ENCODE results near the gene AKAP11. TPM values are rescaled to one million over a fixed set of nuclear protein-coding genes. Genes with fewer than 3 reads are reported as not detected.

The AKAP11 gene
- total RNA-seq, 2 experiments from 2014 or later: 18.0 to 18.4 TPM

- no peak overlapping the region for H3K27ac ChIP-seq (ENCODE audit: low read depth in 1 of 2, low read length in 2 of 2)
- H3K36me3 ChIP-seq (ENCODE audit: insufficient read depth, low read length): peaks cover 8% of the 10 kb centered on the region
- Mint-ChIP-seq H3K4me1 (ENCODE audit: low read depth) (peaks cover 26% of the 10 kb centered on the region), H3K27ac (peak overlapping the region; percentile 43), H3K4me3 (no peak overlapping the region), H3K9me3 (no peaks in the 10 kb centered on the region), H3K36me3 (ENCODE audit: low read depth) (peaks cover 51% of the 10 kb centered on the region), H3K27me3 (no peaks in the 10 kb centered on the region)
- H3K9me3 ChIP-seq (ENCODE audit: control insufficient read depth in 1 of 2, insufficient read depth in 1 of 2, low read length in 2 of 2): no peaks in the 10 kb centered on the region
- DNase-seq (no peak), ATAC-seq (ENCODE audit: poor library complexity) (no peak)
- no peaks in the 10 kb centered on the region for H3K27me3 ChIP-seq (ENCODE audit: control insufficient read depth in 1 of 2, insufficient read depth in 2 of 2, low read length in 2 of 2)
- no peaks in the 10 kb centered on the region for H3K4me1 ChIP-seq (ENCODE audit: insufficient read depth, low read length)
- intact Hi-C loops (cut with DNase I, micrococcal nuclease): no loop called here
- CTCF ChIA-PET: no interaction called here
- H3K4me3 ChIP-seq (ENCODE audit: low read length): no peak overlapping the region
- no peak for TF ChIP-seq CTCF (IDR thresholded peaks at IDR 0.05)
- POLR2A ChIA-PET: no interaction called here
Measured at GRCh38 chr13:42320375-42320787, 48.4 kb downstream of the AKAP11 start.

GRCh38 chr13:42322806-42323205, 50.9 kb downstream of the AKAP11 start:
- Mint-ChIP-seq H3K27me3 (no peaks in the 10 kb centered on the region), H3K36me3 (ENCODE audit: low read depth) (peaks cover 29% of the 10 kb centered on the region), H3K27ac (peak overlapping the region; percentile 16), H3K9me3 (no peaks in the 10 kb centered on the region), H3K4me3 (no peak overlapping the region), H3K4me1 (ENCODE audit: low read depth) (peaks cover 20% of the 10 kb centered on the region)
- H3K4me1 ChIP-seq (ENCODE audit: insufficient read depth, low read length): no peaks in the 10 kb centered on the region
- H3K36me3 ChIP-seq (ENCODE audit: insufficient read depth, low read length): peaks cover 3% of the 10 kb centered on the region
- H3K27ac ChIP-seq (ENCODE audit: low read depth in 1 of 2, low read length in 2 of 2): no peak overlapping the region
- H3K4me3 ChIP-seq (ENCODE audit: low read length): no peak overlapping the region
- ChIA-PET CTCF (no interaction called here), POLR2A (no interaction called here)
- no peaks in the 10 kb centered on the region for H3K27me3 ChIP-seq (ENCODE audit: control insufficient read depth in 1 of 2, insufficient read depth in 2 of 2, low read length in 2 of 2)
- DNase-seq (no peak), ATAC-seq (ENCODE audit: poor library complexity) (no peak)
- no peak for TF ChIP-seq CTCF (IDR thresholded peaks at IDR 0.05)
- intact Hi-C loops (cut with DNase I, micrococcal nuclease): no loop called here
- no peaks in the 10 kb centered on the region for H3K9me3 ChIP-seq (ENCODE audit: control insufficient read depth in 1 of 2, insufficient read depth in 1 of 2, low read length in 2 of 2)

- ChIA-PET POLR2A (interaction anchor here (1.0 kb wide), 1 partner anchor 65 kb away, joined by 3 read pairs; no protein-coding TSS in a partner anchor), CTCF (no interaction called here)
- intact Hi-C loops (cut with DNase I, micrococcal nuclease): no loop called here
Measured at GRCh38 chr13:42324704-42325103, 52.8 kb downstream of the AKAP11 start.

More at GRCh38 chr13:42324704-42325103, 52.8 kb downstream of the AKAP11 start:
- no peak overlapping the region for H3K27ac ChIP-seq (ENCODE audit: low read depth in 1 of 2, low read length in 2 of 2)
- no peak overlapping the region for H3K4me3 Mint-ChIP-seq
- DNase-seq (no peak), ATAC-seq (ENCODE audit: poor library complexity) (no peak)
- no peak overlapping the region for H3K27ac Mint-ChIP-seq
- no peaks in the 10 kb centered on the region for H3K27me3 Mint-ChIP-seq
- H3K36me3 Mint-ChIP-seq (ENCODE audit: low read depth): peaks cover 12% of the 10 kb centered on the region
- no peak overlapping the region for H3K4me3 ChIP-seq (ENCODE audit: low read length)
- TF ChIP-seq CTCF (IDR thresholded peaks at IDR 0.05): no peak
- H3K4me1 Mint-ChIP-seq (ENCODE audit: low read depth): peaks cover 19% of the 10 kb centered on the region
- H3K27me3 ChIP-seq (ENCODE audit: control insufficient read depth in 1 of 2, insufficient read depth in 2 of 2, low read length in 2 of 2): no peaks in the 10 kb centered on the region
- H3K36me3 ChIP-seq (ENCODE audit: insufficient read depth, low read length): no peaks in the 10 kb centered on the region
- peaks cover 4% of the 10 kb centered on the region for H3K4me1 ChIP-seq (ENCODE audit: insufficient read depth, low read length)
- no peaks in the 10 kb centered on the region for H3K9me3 Mint-ChIP-seq
- H3K9me3 ChIP-seq (ENCODE audit: control insufficient read depth in 1 of 2, insufficient read depth in 1 of 2, low read length in 2 of 2): no peaks in the 10 kb centered on the region

All from CD4-positive, alpha-beta T cell (primary cell).